Body of pancreas (tissue), 4 donors: ENCODE measurements around the gene CLVS2. TPM values are rescaled to one million over a fixed set of nuclear protein-coding genes. Genes with fewer than 3 reads are reported as not detected.

Source experiments
- ATAC-seq: fragments of 150-250 bp; one replicate; pipeline ENCODE4 v1.9.1; 2016
- DNase-seq, 4 donors: peaks; one replicate each; pipeline ENCODE4 v3.0.0-alpha.2; 2019
- H3K27ac ChIP-seq, 4 donors: fragments of 200-600 bp; sonication (generic); 1 replicate in 3 of 4; 2 replicates in 1 of 4; pipeline versions ENCODE4 v1.5.1 to v1.6.1; 2016 to 2019; ENCODE audit warnings: mild to moderate bottlenecking in 1 of 4, mixed read lengths in 1 of 4, moderate library complexity in 1 of 4
- H3K27me3 ChIP-seq, 2 donors: fragments of 200-600 bp; sonication (generic); one replicate each; pipeline ENCODE4 v1.6.0; 2016; ENCODE audit warnings: mild to moderate bottlenecking in 1 of 2
- H3K36me3 ChIP-seq, 2 donors: fragments of 200-600 bp; sonication (generic); replicated peaks in 1 of 2; 2 replicates each; pipeline ENCODE4 v1.5.1; 2016; ENCODE audit warnings: low read depth in 2 of 2; ENCODE audit not compliant: insufficient read depth in 1 of 2
- H3K4me1 ChIP-seq: fragments of 200-600 bp; sonication (generic); one replicate; pipeline ENCODE4 v1.6.0; 2016
- H3K4me3 ChIP-seq, 2 donors: fragments of 200-600 bp; sonication (generic); 1 replicate in 1 of 2; 2 replicates in 1 of 2; pipeline ENCODE4 v1.5.1; 2016 to 2019
- H3K9me3 ChIP-seq, 3 donors: fragments of 200-600 bp; sonication (generic); 1 replicate in 2 of 3; 2 replicates in 1 of 3; pipeline ENCODE4 v1.5.1; 2016
- CTCF ChIP-seq, 7 experiments: fragments of 450-650 bp in 4 of 7; fragments of 200-600 bp in 3 of 7; sonication (generic) in 3 of 7; IDR thresholded peaks; one replicate each; pipeline ENCODE4 v1.5.1; 2016 to 2019; ENCODE audit warnings: antibody characterized with exemption in 7 of 7
- POLR2A ChIP-seq, 3 donors: fragments of 450-650 bp; IDR thresholded peaks; one replicate each; pipeline ENCODE4 v1.6.1; 2016; ENCODE audit warnings: antibody characterized with exemption in 3 of 3, mild to moderate bottlenecking in 2 of 3
- WGBS, 2 donors: methylation state at CpG; one replicate each; pipeline ENCODE4 v1.1.5; 2017; 5-methylcytosine and 5-hydroxymethylcytosine counted together
- intact Hi-C: fragments of 100-400 bp; cut with DNase I; formaldehyde crosslinking; loops from one replicate; pipeline ENCODE4 v1.15.1; 2023
- total RNA-seq, 2 donors: library from RNA; depleted of rRNA; stranded (reverse); fragments of >200 nt; gene quantifications; one replicate each; pipeline ENCODE4 v1.1.0, GENCODE V29; 2016

Gene CLVS2
- total RNA-seq, 2 donors from 2014 or later: under 0.01 TPM; not detected in 1

GRCh38 chr6:123001540-123001939, 5.5 kb downstream of the CLVS2 start:
- no peak for DNase-seq
- ATAC-seq: no peak
- TF ChIP-seq CTCF (IDR thresholded peaks at IDR 0.05): no peak
- TF ChIP-seq POLR2A (IDR thresholded peaks at IDR 0.05): no peak
- H3K4me1 ChIP-seq: peaks cover 3% of the 10 kb centered on the region
- intact Hi-C loops: no loop called here
- H3K27me3 ChIP-seq: no peaks in the 10 kb centered on the region
- no peak overlapping the region for H3K27ac ChIP-seq
- H3K36me3 ChIP-seq: no peaks in the 10 kb centered on the region
- no peak overlapping the region for H3K4me3 ChIP-seq
- WGBS, 2 donors: 24 to 28% methylated on average over 3 of the region's 3 CpGs
- H3K9me3 ChIP-seq: no peaks in the 10 kb centered on the region

DNA sequence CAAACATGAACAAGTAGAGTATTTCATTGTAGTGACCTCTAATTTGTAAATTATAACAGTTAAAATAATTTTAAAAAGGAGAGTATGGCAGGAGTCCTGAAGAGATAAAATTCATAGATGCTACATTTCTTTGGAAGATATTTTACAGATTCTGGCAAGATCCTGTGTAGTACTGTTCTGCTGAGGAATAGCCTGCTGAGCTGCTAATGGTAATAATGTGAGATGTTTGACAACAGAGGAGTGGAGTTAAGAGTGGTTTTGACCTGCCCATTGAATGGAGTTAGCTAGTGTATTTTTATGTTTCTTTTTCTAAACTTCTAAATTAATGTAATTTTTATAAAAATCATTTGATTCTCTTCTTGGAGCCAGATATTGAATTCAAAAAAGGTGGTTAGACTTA, 11.8 kb downstream of the CLVS2 start:
- H3K4me1 ChIP-seq: no peaks in the 10 kb centered on the region
- H3K4me3 ChIP-seq: no peak overlapping the region
- TF ChIP-seq CTCF (IDR thresholded peaks at IDR 0.05) (no peak), POLR2A (IDR thresholded peaks at IDR 0.05) (no peak)
- no peak overlapping the region for H3K27ac ChIP-seq
- no peak for DNase-seq
- H3K36me3 ChIP-seq: no peaks in the 10 kb centered on the region
- no peak for ATAC-seq
- H3K9me3 ChIP-seq: no peaks in the 10 kb centered on the region
- H3K27me3 ChIP-seq: no peaks in the 10 kb centered on the region
- intact Hi-C loops: no loop called here

GRCh38 chr6:123009059-123009458, 13.0 kb downstream of the CLVS2 start:
- 58 to 69% methylated on average over 2 of the region's 2 CpGs for WGBS, 2 donors
- no peaks in the 10 kb centered on the region for H3K27me3 ChIP-seq

GRCh38 chr6:123014835-123015234, 18.8 kb downstream of the CLVS2 start:
- no peaks in the 10 kb centered on the region for H3K27me3 ChIP-seq
- H3K4me1 ChIP-seq: peaks cover 7% of the 10 kb centered on the region
- ATAC-seq: no peak
- no peak overlapping the region for H3K27ac ChIP-seq
- intact Hi-C loops: no loop called here
- no peaks in the 10 kb centered on the region for H3K9me3 ChIP-seq
- no peaks in the 10 kb centered on the region for H3K36me3 ChIP-seq
- DNase-seq: no peak
- H3K4me3 ChIP-seq: no peak overlapping the region
- no peak for TF ChIP-seq POLR2A (IDR thresholded peaks at IDR 0.05)
- TF ChIP-seq CTCF (IDR thresholded peaks at IDR 0.05): no peak

More at GRCh38 chr6:123009059-123009458, 13.0 kb downstream of the CLVS2 start:
- Histone ChIP-seq H3K9me3 (no peaks in the 10 kb centered on the region), H3K4me3 (no peak overlapping the region), H3K36me3 (no peaks in the 10 kb centered on the region), H3K4me1 (no peaks in the 10 kb centered on the region), H3K27ac (no peak overlapping the region)
- intact Hi-C loops: no loop called here
- TF ChIP-seq POLR2A (IDR thresholded peaks at IDR 0.05) (no peak), CTCF (IDR thresholded peaks at IDR 0.05) (no peak)
- no peak for DNase-seq
- no peak for ATAC-seq

- Histone ChIP-seq H3K9me3 (no peaks in the 10 kb centered on the region), H3K27ac (no peak overlapping the region), H3K4me3 (no peak overlapping the region), H3K36me3 (no peaks in the 10 kb centered on the region), H3K27me3 (no peaks in the 10 kb centered on the region), H3K4me1 (peaks cover 7% of the 10 kb centered on the region)
- 46 to 57% methylated on average over 4 of the region's 4 CpGs for WGBS, 2 donors
- TF ChIP-seq CTCF (IDR thresholded peaks at IDR 0.05): no peak
- no peak for TF ChIP-seq POLR2A (IDR thresholded peaks at IDR 0.05)
- intact Hi-C loops: no loop called here
- ATAC-seq (no peak), DNase-seq (peak in 3 of 4 donors; percentile 5 to 16 (median 10))
Observed at GRCh38 chr6:123016431-123017103, 20.5 kb downstream of the CLVS2 start.
